IPS-11a (cell line): ENCODE measurements around the gene SIAH1.
"Not testable (repeated sequence)": the region's sequence is repeated elsewhere in the genome, so short reads cannot be mapped to it uniquely, and the experiment has no call there.

Experiments
- H3K4me3 ChIP-seq: one replicate; pipeline ENCODE4 v1.5.1; 2013; ENCODE audit warnings: low read depth, low read length, control low read depth

Gene SIAH1

GRCh38 chr16:48385253-48386150 is at the start of gene SIAH1:
TSS of gene SIAH1 (minus strand) at chr16:48385413. CDS start at chr16:48362428, 22,985 bp downstream.
- peak within 1 kb of the TSS; percentile 87 for H3K4me3 ChIP-seq

- no peak overlapping the region for H3K4me3 ChIP-seq
Observed at GRCh38 chr16:48434653-48435317, 49.6 kb upstream of the SIAH1 start.

- no peak overlapping the region for H3K4me3 ChIP-seq
Observed at GRCh38 chr16:48433850-48434530, 48.8 kb upstream of the SIAH1 start.

GRCh38 chr16:48433116-48433849 is 48.1 kb upstream of the SIAH1 start:
- no peak overlapping the region for H3K4me3 ChIP-seq

GRCh38 chr16:48432136-48432535 is 46.9 kb upstream of the SIAH1 start:
- no peak overlapping the region for H3K4me3 ChIP-seq

- H3K4me3 ChIP-seq, result no peak overlapping the region
Observed at GRCh38 chr16:48430890-48431289, 45.7 kb upstream of the SIAH1 start.

GRCh38 chr16:48426244-48427141 is 41.3 kb upstream of the SIAH1 start:
- no peak overlapping the region for H3K4me3 ChIP-seq

GRCh38 chr16:48422537-48422936 is 37.3 kb upstream of the SIAH1 start:
- no peak overlapping the region for H3K4me3 ChIP-seq

GRCh38 chr16:48421741-48422140 is 36.5 kb upstream of the SIAH1 start:
- no peak overlapping the region for H3K4me3 ChIP-seq

- no peak overlapping the region for H3K4me3 ChIP-seq
Observed at GRCh38 chr16:48420437-48420836, 35.2 kb upstream of the SIAH1 start.

- not testable (repeated sequence) for H3K4me3 ChIP-seq
Observed at GRCh38 chr16:48416617-48417016, 31.4 kb upstream of the SIAH1 start.

GRCh38 chr16:48413272-48413671 is 28.1 kb upstream of the SIAH1 start:
- no peak overlapping the region for H3K4me3 ChIP-seq

- H3K4me3 ChIP-seq, result no peak overlapping the region
Observed at GRCh38 chr16:48409839-48410632, 24.8 kb upstream of the SIAH1 start.

- no peak overlapping the region for H3K4me3 ChIP-seq
Observed at GRCh38 chr16:48408688-48409087, 23.5 kb upstream of the SIAH1 start.

- H3K4me3 ChIP-seq, result no peak overlapping the region
Observed at GRCh38 chr16:48405907-48406306, 20.7 kb upstream of the SIAH1 start.

GRCh38 chr16:48405153-48405552 is 19.9 kb upstream of the SIAH1 start:
- H3K4me3 ChIP-seq, result no peak overlapping the region

GRCh38 chr16:48402547-48402946 is 17.3 kb upstream of the SIAH1 start:
- H3K4me3 ChIP-seq, result not testable (repeated sequence)

GRCh38 chr16:48395375-48395774 is 10.2 kb upstream of the SIAH1 start:
- H3K4me3 ChIP-seq, result no peak overlapping the region

- H3K4me3 ChIP-seq, result no peak overlapping the region
Observed at GRCh38 chr16:48394355-48394703, 9.1 kb upstream of the SIAH1 start.
